ENCODE measurements around the gene PKIG.
"Not testable (repeated sequence)": the region's sequence is repeated elsewhere in the genome, so short reads cannot be mapped to it uniquely, and the experiment has no call there.

PKIG gene

GRCh38 chr20:44572551-44573500 lies 9.6 kb upstream of the PKIG start:
- no peak for DNase-seq (ENCODE audit: low read depth)

- no peak for DNase-seq (ENCODE audit: low read depth)
These were observed 8.9 kb upstream of the PKIG start for GRCh38 chr20:44573501-44573869.

DNA sequence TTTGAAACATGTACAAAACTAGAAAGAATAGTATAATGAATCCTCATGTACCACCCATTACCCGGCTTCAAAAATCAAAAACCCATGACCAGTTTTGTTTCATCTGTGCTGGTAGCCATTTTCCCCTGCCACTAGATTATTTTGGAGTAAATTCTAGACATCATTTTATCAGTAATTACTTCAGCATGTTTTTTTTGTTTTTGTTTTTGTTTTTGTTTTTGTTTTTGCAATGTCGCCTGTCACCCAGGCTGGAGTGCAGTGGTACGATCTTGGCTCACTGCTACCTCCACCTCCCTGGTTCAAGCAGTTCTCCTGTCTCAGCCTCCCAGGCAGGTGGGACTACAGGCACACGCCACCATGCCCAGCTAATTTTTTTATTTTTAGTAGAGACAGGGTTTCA lies 8.0 kb upstream of the PKIG start:
- no peak for DNase-seq (ENCODE audit: low read depth)

- no peak for DNase-seq (ENCODE audit: low read depth)
These were observed 6.1 kb upstream of the PKIG start for GRCh38 chr20:44576297-44576696.

- DNase-seq (ENCODE audit: low read depth), result no peak
These were observed 2.9 kb upstream of the PKIG start for GRCh38 chr20:44579313-44580081.

DNA sequence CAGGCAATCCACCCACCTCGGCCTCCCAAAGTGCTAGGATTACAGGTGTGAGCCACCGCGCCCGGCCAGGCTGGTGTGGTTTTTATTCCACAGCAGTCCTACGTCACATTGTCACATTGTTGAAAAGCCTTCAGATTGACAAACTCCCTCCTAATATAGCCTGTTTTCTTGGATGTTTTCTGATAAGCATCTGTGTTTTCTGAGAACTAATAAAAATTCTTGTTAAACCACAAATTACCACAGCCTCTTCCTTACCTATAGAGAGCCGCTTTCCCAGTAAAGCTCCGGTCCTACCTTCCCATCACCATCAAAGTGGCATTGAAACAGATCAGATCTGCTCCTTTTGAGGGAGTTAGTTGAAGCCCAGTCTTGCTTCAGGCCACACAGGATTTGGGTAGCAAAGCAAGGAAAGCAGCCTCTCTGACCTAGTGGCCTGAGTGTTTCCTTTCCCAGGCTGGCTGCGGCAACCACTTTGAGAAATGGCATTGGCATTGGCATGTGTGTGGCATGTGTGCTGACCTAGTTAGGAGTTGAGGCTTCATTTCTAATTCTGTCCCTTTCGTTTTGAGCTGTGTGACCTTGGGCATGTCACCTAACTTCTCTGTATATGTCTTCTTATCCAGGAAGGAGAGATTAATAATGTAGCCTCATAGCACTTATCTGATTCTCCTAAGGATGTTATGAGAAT lies 1.7 kb upstream of the PKIG start:
- no peak for DNase-seq (ENCODE audit: low read depth)

DNA sequence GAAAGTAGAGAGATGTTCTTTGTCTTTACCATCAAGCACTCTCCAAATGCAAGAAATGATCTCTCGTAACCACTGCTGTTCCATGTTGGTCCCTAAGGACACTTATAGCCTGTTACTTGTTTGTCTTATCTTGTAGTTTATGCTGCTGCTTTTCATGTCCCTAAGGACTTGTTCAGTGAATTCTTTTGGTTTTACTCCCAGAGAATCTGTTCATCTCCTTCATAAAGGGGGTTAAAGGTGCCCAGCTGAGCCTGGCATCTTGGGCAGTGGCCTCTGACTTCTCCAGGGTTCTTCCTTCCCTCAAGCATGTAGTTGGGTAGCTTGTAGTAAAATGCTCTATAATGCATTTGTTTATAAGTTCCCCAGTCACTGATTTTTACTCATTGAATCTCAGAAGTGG lies 864 bp upstream of the PKIG start:
- no peak for DNase-seq (ENCODE audit: low read depth)

GRCh38 chr20:44583157-44583556 lies 778 bp downstream of the PKIG start:
- DNase-seq (ENCODE audit: low read depth), result no peak

DNA sequence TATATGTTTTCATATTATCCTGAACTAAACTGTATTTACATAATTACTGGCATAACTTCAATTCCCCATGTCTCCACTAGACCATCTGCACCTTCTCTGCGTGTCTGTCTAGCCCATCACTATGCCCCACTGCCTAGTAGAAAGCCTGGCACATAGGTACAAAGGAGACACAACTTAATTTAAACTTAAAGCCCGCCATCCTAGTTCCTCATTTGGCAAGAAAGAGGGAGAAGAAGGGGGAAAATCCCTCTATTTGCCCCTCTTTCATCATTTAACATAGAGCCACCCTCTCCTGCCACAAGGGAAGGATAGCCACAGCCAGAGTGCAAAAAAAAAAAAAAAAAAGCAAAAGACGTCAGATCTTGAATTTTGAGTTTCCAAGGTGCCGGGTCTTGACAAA lies 1.8 kb downstream of the PKIG start:
- no peak for DNase-seq (ENCODE audit: low read depth)

DNA sequence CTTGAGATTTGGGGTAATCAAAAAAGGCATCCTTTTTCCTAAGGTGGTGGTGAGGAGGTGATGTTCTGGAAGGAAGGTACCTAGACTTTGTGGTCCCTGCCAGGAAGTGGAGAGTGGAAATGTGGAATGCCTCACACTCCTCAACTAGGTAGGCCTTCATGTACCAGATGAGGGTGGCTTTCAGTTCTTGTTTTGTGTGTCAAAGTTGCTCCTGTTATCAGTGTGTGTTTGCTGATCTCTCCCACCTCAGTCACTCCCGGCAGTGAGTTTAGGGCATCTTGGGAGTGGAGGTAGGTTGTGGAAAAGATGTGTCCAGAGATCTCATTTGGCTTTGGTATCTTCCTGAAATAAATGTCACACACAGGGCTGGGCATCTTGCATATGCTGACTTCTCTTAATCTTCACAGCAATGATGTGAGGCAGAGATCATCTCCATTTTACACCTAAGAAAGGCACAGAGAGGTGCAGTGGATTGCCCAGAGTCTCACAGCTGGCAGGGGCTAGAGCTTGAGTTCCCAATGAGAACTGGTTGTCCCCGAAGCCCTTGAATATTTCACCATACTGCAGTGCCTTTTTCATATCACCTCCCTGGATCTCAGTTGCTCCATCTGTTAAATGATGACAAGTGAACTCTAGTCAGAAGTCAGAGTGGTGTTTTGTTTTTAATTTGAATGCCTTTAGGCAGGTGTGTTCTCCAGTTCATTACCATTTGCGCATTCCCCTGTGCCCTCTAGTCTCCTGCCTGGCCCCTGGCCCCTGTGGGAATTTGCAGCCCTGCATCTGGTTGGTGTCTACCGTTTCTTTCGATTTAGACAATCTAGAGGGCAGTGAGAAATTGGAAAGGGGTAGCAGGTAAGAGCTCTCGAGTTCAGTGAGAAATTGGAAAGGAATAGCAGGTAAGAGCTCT lies 2.9 kb downstream of the PKIG start:
- DNase-seq (ENCODE audit: low read depth), result no peak

- DNase-seq (ENCODE audit: low read depth), result no peak
These were observed 4.0 kb downstream of the PKIG start for GRCh38 chr20:44586289-44586911.

GRCh38 chr20:44587035-44587980 lies 4.9 kb downstream of the PKIG start:
- no peak for DNase-seq (ENCODE audit: low read depth)

- not testable (repeated sequence) for DNase-seq (ENCODE audit: low read depth)
These were observed 5.9 kb downstream of the PKIG start for GRCh38 chr20:44588321-44588720.

- DNase-seq (ENCODE audit: low read depth), result no peak
These were observed 7.2 kb downstream of the PKIG start for GRCh38 chr20:44589537-44589936.

DNA sequence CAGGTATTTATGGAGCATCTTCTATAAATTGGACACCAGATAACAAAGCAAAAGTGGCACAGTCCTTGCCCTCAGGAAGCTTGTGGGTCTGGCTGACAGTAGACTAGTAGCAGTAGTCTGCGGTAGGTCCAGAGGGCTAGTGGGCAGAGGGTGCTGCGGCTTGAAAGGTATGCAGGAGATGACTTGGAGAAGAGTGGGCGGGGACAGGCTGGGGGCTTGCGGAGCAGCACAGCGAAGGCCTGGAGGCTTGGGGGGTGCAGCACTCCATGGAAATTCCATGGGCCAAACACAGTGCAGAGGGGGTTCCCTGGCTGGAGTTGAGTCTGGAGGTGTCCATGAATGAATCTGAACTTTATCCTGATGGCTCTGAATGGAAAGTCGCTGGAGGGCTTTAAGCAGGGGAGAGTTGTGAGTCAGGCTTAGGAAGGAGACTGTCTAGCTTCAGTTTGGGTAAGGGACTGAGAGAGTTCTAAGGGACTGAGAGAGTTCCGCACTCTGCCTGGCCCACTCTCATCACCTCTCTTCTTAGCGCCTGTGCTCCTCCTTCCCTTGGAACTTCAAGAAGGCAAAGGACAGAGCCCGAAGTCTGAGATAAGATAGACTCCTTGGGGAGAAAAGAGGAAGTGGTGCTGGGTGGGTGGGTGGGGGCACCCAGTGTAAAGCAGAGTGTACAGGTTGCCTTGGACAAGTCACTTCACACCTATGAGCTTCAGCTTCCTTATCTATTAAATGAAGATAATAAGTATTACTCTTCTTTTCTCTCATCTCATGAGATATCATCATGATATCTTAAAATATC lies 8.8 kb downstream of the PKIG start:
- no peak for DNase-seq (ENCODE audit: low read depth)

DNA sequence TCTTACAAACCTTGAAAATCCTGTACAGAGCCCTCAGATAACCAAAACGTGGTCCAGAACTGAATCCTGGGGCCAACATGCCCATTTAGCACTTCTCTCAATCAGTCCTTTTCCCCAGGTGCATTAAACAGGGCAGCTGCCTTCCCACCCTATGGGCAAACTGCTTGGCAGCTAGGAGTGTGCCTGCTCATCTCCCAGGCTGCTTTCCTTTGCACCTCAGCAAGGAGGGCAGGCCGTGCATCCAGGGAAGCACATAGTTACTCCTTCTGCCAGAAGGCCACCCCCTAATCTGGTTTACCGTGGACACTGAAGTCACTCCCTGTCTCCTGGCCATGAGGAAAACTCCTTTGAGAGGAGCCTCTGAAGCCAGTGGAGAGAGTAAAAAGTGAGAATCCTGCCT lies 10.0 kb downstream of the PKIG start:
- DNase-seq (ENCODE audit: low read depth), result no peak

- no peak for DNase-seq (ENCODE audit: low read depth)
These were observed 11.4 kb downstream of the PKIG start for GRCh38 chr20:44593751-44594150.

DNA sequence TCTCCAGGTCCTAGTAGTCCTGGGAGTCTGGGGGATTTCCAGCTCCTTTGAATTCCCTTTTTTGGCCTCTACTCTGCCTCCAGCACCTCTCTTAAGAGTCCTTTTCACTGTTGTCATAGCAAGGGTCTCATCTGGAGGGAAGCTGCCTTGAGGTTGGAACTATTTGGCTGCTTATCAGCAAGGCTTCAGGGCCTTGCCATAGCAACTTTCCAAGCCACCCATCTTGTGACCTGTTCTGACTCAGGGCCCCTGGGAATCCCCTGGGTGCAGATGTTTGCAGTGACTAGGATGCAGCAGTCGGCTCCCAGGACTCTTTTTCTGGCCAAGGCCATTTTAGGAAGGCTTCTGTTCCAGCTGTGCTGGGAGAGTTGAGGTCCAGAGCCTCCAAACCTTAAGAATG lies 12.4 kb downstream of the PKIG start:
- DNase-seq (ENCODE audit: low read depth), result no peak

DNA sequence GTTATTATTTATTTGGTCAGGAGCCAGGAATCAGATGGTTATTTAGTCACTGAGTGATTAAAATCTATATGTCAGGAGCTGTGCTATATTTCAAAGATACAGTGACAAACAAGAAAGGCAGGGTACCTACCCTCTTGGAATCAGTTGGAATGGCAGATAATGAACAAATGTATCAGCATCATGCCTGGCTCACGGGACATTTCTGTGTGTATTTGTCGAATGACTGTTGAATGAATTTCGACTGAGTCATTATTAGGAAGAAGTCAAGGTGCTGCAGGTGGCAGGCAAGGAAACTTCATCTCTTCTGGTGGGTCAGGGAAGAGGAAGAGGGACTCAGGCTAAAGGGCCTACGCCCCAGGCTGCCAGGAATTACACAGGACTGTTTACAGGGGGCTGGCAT lies 13.6 kb downstream of the PKIG start:
- DNase-seq (ENCODE audit: low read depth), result no peak
